WTC11 (cell line): ENCODE measurements around the gene NUP88. TPM values are rescaled to one million over a fixed set of nuclear protein-coding genes. Genes with fewer than 3 reads are reported as not detected.

Experiments used
- ATAC-seq: fragments of 200-7000 bp; cut with Tn5 transposase; 2 replicates; pipeline ENCODE4 v1.10.0; 2021; ENCODE audit warnings: mild to moderate bottlenecking, moderate library complexity
- CTCF ChIA-PET: fragments of 300-600 bp; sonication (Branson Sonifier 250); formaldehyde crosslinking; loops from one replicate; lab custom pipeline; 2021; ENCODE audit warnings: antibody characterized with exemption; lab: Charles Lee
- POLR2A ChIA-PET: fragments of 350-600 bp; sonication (Branson Sonifier 250); formaldehyde crosslinking; loops from one replicate; lab custom pipeline; 2021; ENCODE audit warnings: antibody characterized with exemption; lab: Charles Lee
- DNase-seq: peaks from one replicate; pipeline ENCODE4 v3.0.0; 2021; ENCODE audit warnings: low spot score
- H3K27ac Mint-ChIP-seq: 2 replicates; pipeline ENCODE4 v1.8.0; 2021; ENCODE audit warnings: mixed read lengths
- H3K27me3 Mint-ChIP-seq: 2 replicates; pipeline ENCODE4 v1.8.0; 2021; ENCODE audit warnings: low read depth, mild to moderate bottlenecking, moderate library complexity, mixed read lengths
- H3K36me3 Mint-ChIP-seq: 2 replicates; pipeline ENCODE4 v1.8.0; 2021; ENCODE audit warnings: mixed read lengths
- H3K4me1 Mint-ChIP-seq: 2 replicates; pipeline ENCODE4 v1.8.0; 2022; ENCODE audit warnings: mixed read lengths
- H3K4me3 Mint-ChIP-seq: 2 replicates; pipeline ENCODE4 v1.8.0; 2021; ENCODE audit warnings: mild to moderate bottlenecking, moderate library complexity, mixed read lengths
- H3K9me3 Mint-ChIP-seq: 2 replicates; pipeline ENCODE4 v1.8.0; 2021; ENCODE audit warnings: mixed read lengths
- ARID4B ChIP-seq: sonication (generic); formaldehyde crosslinking; IDR thresholded peaks from 2 replicates; pipeline ENCODE4 v1.8.0; 2023; ENCODE audit warnings: missing genetic modification reagents, mild to moderate bottlenecking, borderline replicate concordance
- ELF4 ChIP-seq: sonication (generic); formaldehyde crosslinking; IDR thresholded peaks from 2 replicates; pipeline ENCODE4 v1.8.1; 2022; ENCODE audit warnings: low read depth, mild to moderate bottlenecking, moderate library complexity, missing genetic modification reagents
- ETV6 ChIP-seq: sonication (generic); formaldehyde crosslinking; IDR thresholded peaks from 2 replicates; pipeline ENCODE4 v1.8.1; 2022; ENCODE audit warnings: mild to moderate bottlenecking, missing genetic modification reagents
- FOXP1 ChIP-seq: sonication (generic); formaldehyde crosslinking; IDR thresholded peaks from 2 replicates; pipeline ENCODE4 v1.8.0; 2022; ENCODE audit warnings: missing genetic modification reagents, mild to moderate bottlenecking, moderate library complexity, borderline replicate concordance
- GABPB1 ChIP-seq: sonication (generic); formaldehyde crosslinking; IDR thresholded peaks from 2 replicates; pipeline ENCODE4 v1.8.1; 2023; ENCODE audit warnings: mild to moderate bottlenecking, missing genetic modification reagents
- HMGA2 ChIP-seq: fragments of 250-450 bp; sonication (Bioruptor Pico); IDR thresholded peaks from 2 replicates; pipeline ENCODE4 v1.4.0; 2021; ENCODE audit warnings: mild to moderate bottlenecking, moderate library complexity
- HMGXB4 ChIP-seq: sonication (generic); formaldehyde crosslinking; IDR thresholded peaks from 2 replicates; pipeline ENCODE4 v1.8.1; 2023; ENCODE audit warnings: mild to moderate bottlenecking, moderate library complexity, missing genetic modification reagents
- IRF2 ChIP-seq: sonication (generic); formaldehyde crosslinking; IDR thresholded peaks from 2 replicates; pipeline ENCODE4 v1.8.0; 2022; ENCODE audit warnings: low read depth, missing genetic modification reagents, borderline replicate concordance
- PREB ChIP-seq: sonication (generic); formaldehyde crosslinking; IDR thresholded peaks from 2 replicates; pipeline ENCODE4 v1.8.1; 2022; ENCODE audit warnings: mild to moderate bottlenecking, missing genetic modification reagents, moderate library complexity, borderline replicate concordance
- RELA ChIP-seq: sonication (generic); formaldehyde crosslinking; IDR thresholded peaks from 2 replicates; pipeline ENCODE4 v1.8.1; 2022; ENCODE audit warnings: missing genetic modification reagents, mild to moderate bottlenecking, borderline replicate concordance
- SMAD3 ChIP-seq: sonication (generic); formaldehyde crosslinking; IDR thresholded peaks from 2 replicates; pipeline ENCODE4 v1.8.0; 2022; ENCODE audit warnings: missing genetic modification reagents, mild to moderate bottlenecking, borderline replicate concordance
- SMAD4 ChIP-seq: sonication (generic); formaldehyde crosslinking; IDR thresholded peaks from 2 replicates; pipeline ENCODE4 v1.8.0; 2022; ENCODE audit warnings: mild to moderate bottlenecking, missing genetic modification reagents
- TEAD4 ChIP-seq: sonication (generic); formaldehyde crosslinking; IDR thresholded peaks from 2 replicates; pipeline ENCODE4 v1.8.0; 2022; ENCODE audit warnings: mild to moderate bottlenecking, missing genetic modification reagents
- ZMAT4 ChIP-seq: fragments of 250-450 bp; sonication (Bioruptor Pico); IDR thresholded peaks from 2 replicates; pipeline ENCODE4 v1.9.0; 2021; ENCODE audit warnings: mild to moderate bottlenecking
- ZNF121 ChIP-seq: sonication (generic); formaldehyde crosslinking; IDR thresholded peaks from 2 replicates; pipeline ENCODE4 v1.8.0; 2023; ENCODE audit warnings: missing genetic modification reagents
- ZNF396 ChIP-seq: fragments of 250-450 bp; sonication (Bioruptor Pico); IDR thresholded peaks from 2 replicates; pipeline ENCODE4 v1.8.0; 2021; ENCODE audit warnings: mild to moderate bottlenecking, moderate library complexity, borderline replicate concordance
- ZNF416 ChIP-seq: fragments of 250-450 bp; sonication (Bioruptor Pico); IDR thresholded peaks from 2 replicates; pipeline ENCODE4 v1.9.0; 2021; ENCODE audit warnings: mild to moderate bottlenecking, inconsistent platforms
- ZNF423 ChIP-seq: fragments of 250-450 bp; sonication (Bioruptor Pico); IDR thresholded peaks from 2 replicates; pipeline ENCODE4 v2.1.2; 2022; ENCODE audit warnings: mild to moderate bottlenecking, moderate library complexity
- total RNA-seq: library from RNA; stranded (reverse); gene quantifications from 3 replicates; pipeline ENCODE4 v1.2.3, GENCODE V29; 2021
- TF ChIP-seq, protein P1 (sequence below): sonication (generic); formaldehyde crosslinking; IDR thresholded peaks from 2 replicates; pipeline ENCODE4 v1.8.1; 2022; ENCODE audit warnings: mild to moderate bottlenecking, moderate library complexity, missing genetic modification reagents
- TF ChIP-seq, protein P2 (sequence below): sonication (generic); formaldehyde crosslinking; IDR thresholded peaks from 2 replicates; pipeline ENCODE4 v1.8.1; 2023; ENCODE audit warnings: mild to moderate bottlenecking, missing genetic modification reagents

The NUP88 gene
- total RNA-seq, 1 experiment from 2014 or later: 87.7 TPM

DNA sequence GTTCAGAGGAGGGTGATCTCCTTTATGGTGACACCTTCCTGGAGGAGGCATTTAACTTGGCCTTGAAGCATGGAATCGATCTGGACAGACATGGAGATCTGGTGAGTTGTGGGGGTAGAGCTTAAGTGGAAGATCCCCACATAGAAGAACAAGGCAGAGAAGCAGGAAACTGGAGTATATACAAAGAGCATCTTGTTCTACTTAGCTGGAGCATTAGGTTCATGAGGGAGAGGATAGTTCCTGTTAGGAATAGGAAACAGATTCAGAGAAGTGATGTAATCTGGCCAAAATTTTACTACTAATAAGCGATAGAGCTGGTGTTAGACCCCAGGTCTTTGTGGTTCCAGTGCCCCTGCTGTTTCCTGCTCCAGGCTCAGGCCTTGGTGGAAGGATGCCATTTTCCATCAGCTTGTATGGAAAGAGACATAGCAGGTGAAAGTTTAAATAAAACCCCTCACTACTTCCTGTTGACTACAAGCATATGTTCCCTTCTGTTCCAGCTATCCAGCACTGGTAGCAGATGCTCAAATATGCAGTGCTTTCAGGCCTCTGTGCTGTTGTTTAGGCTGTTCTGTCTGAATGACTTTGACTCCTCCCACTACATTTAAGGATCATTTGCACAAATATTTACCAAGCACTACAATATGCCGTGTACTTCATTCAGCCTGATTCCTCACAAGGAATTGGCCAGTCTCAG, 9.9 kb upstream of the NUP88 start:
- ATAC-seq: no peak
- H3K27me3 Mint-ChIP-seq: no peaks in the 10 kb centered on the region
- CTCF ChIA-PET: interaction anchor here (4.2 kb wide), 1 partner anchor 10 kb away, joined by 31 read pairs; the partner anchor contains the start of gene C1QBP

GRCh38 chr17:5425826-5426225, 6.4 kb upstream of the NUP88 start:
- ChIA-PET CTCF (interaction anchor here (0.7 to 1.2 kb wide), 2 partner anchors 13 to 19 kb away, joined by 3 read pairs; partner anchors contain the start of gene C1QBP), POLR2A (no interaction called here)
- no peak for ATAC-seq
- H3K4me1 Mint-ChIP-seq: peaks cover 7% of the 10 kb centered on the region
- H3K4me3 Mint-ChIP-seq: no peak overlapping the region
- no peak overlapping the region for H3K27ac Mint-ChIP-seq
- H3K9me3 Mint-ChIP-seq: no peaks in the 10 kb centered on the region
- DNase-seq: no peak
- peaks cover 73% of the 10 kb centered on the region for H3K36me3 Mint-ChIP-seq
- H3K27me3 Mint-ChIP-seq: no peaks in the 10 kb centered on the region
- no peak for TF ChIP-seq ZNF396
- TF ChIP-seq ELF4: no peak
- TF ChIP-seq, protein P1, sequence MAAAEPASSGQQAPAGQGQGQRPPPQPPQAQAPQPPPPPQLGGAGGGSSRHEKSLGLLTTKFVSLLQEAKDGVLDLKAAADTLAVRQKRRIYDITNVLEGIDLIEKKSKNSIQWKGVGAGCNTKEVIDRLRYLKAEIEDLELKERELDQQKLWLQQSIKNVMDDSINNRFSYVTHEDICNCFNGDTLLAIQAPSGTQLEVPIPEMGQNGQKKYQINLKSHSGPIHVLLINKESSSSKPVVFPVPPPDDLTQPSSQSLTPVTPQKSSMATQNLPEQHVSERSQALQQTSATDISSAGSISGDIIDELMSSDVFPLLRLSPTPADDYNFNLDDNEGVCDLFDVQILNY (CRISPR knock-in tag): no peak
- TF ChIP-seq HMGXB4 (CRISPR knock-in tag): no peak
- TF ChIP-seq FOXP1 (CRISPR knock-in tag): no peak
- no peak for TF ChIP-seq ETV6 (CRISPR knock-in tag)
- TF ChIP-seq ZNF416 (CRISPR knock-in tag): no peak
- TF ChIP-seq RELA: no peak
- no peak for TF ChIP-seq ZNF121 (CRISPR knock-in tag)
- no peak for TF ChIP-seq TEAD4 (CRISPR knock-in tag)
- no peak for TF ChIP-seq IRF2 (CRISPR knock-in tag)
- no peak for TF ChIP-seq PREB (CRISPR knock-in tag)
- TF ChIP-seq SMAD4 (CRISPR knock-in tag): no peak
- no peak for TF ChIP-seq SMAD3 (CRISPR knock-in tag)

More for the DNA sequence above, 9.9 kb upstream of the NUP88 start:
- no peak for DNase-seq
- TF ChIP-seq ZMAT4 (CRISPR knock-in tag) (no peak), ARID4B (CRISPR knock-in tag) (no peak), HMGA2 (no peak), GABPB1 (no peak), ETV6 (CRISPR knock-in tag) (no peak), ELF4 (no peak), ZNF423 (CRISPR knock-in tag) (no peak)
- TF ChIP-seq, protein P2, sequence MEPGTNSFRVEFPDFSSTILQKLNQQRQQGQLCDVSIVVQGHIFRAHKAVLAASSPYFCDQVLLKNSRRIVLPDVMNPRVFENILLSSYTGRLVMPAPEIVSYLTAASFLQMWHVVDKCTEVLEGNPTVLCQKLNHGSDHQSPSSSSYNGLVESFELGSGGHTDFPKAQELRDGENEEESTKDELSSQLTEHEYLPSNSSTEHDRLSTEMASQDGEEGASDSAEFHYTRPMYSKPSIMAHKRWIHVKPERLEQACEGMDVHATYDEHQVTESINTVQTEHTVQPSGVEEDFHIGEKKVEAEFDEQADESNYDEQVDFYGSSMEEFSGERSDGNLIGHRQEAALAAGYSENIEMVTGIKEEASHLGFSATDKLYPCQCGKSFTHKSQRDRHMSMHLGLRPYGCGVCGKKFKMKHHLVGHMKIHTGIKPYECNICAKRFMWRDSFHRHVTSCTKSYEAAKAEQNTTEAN (CRISPR knock-in tag): no peak
- Mint-ChIP-seq H3K4me3 (no peak overlapping the region), H3K9me3 (no peaks in the 10 kb centered on the region), H3K27ac (no peak overlapping the region), H3K4me1 (no peaks in the 10 kb centered on the region), H3K36me3 (peaks cover 85% of the 10 kb centered on the region)
- POLR2A ChIA-PET: interaction anchor here (0.9 kb wide), 1 partner anchor 10 kb away, joined by 3 read pairs; the partner anchor contains the start of gene NUP88
